Measurements from ENCODE around the gene ATP5F1D. TPM values are rescaled to one million over a fixed set of nuclear protein-coding genes. Genes with fewer than 3 reads are reported as not detected.

Gene ATP5F1D
- total and polyA plus RNA-seq, 2 donors (not counting 3 experiments of a cell fraction or from before 2014, with no cell fraction given): 167 to 192 TPM

DNA sequence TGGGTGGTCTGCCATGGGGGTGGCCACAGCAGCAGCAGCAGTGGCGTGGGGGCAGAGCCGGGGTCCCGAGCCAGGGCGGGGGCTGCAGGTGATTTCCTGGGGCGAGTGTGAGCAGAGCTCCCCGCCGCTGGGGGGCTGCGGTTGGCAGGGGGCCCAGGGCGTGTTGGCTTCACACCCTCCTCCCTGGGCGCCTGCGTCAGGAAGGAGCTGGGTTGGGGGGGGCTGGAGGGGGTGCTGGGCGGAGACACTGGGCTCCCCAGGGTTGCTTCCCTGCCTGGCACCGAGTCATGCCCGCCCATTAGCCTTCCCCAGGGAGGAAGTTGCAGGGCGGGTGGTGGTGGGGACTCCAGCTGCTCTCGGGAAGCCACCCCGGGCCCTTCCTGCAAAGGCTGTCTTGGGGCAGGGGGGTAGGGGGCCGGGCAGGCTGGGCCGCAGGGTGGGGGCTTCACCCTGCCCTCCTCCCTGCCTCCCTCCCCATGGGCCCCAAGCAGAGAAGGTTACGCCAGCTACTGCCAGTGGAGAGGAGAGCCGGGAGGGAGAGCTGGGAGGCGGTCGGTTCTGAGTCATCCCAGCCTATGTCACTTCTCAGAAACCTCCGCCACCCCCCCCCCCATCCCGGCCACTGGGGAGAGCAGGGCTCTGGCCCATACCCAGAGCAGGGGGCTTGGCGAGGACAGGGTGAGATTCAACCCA lies 11.4 kb downstream of the ATP5F1D start:
- Histone ChIP-seq H3K79me2 (ENCODE audit: control insufficient read depth, insufficient read depth, low read length) (peaks cover 63% of the 10 kb centered on the region), H3K4me3 (replicated peaks in 1 of 3; ENCODE audit: insufficient read depth in 1 of 3, low read depth in 1 of 3, low read length in 3 of 3) (peak overlapping the region; percentile 13 to 85 (median 40)), H3K4me2 (ENCODE audit: insufficient read depth, low read length) (peak overlapping the region; percentile 66), H3K4me1 (ENCODE audit: control insufficient read depth, extremely low read depth, insufficient read depth, low read length) (peaks cover 25% of the 10 kb centered on the region), H4K20me1 (replicated peaks; ENCODE audit: control insufficient read depth, extremely low read depth, insufficient read depth, low read length) (no peaks in the 10 kb centered on the region), H3K9me3 (replicated peaks; ENCODE audit: control insufficient read depth, insufficient read depth, low read length) (no peaks in the 10 kb centered on the region), H3K9ac (replicated peaks; ENCODE audit: extremely low read depth, insufficient read depth, low read length) (peak overlapping the region; percentile 69), H3K27ac (ENCODE audit: insufficient read depth, low read depth, low read length) (peak overlapping the region; percentile 90), H3K27me3 (ENCODE audit: control insufficient read depth in 2 of 2, insufficient read depth in 2 of 2, low read length in 2 of 2) (no peaks in the 10 kb centered on the region), H3K9me1 (replicated peaks; ENCODE audit: control insufficient read depth, extremely low read depth, insufficient read depth, low read length) (no peaks in the 10 kb centered on the region), H2AFZ (ENCODE audit: low read depth, low read length) (no peak overlapping the region), H3K36me3 (ENCODE audit: control insufficient read depth in 2 of 2, extremely low read depth in 1 of 2, insufficient read depth in 2 of 2, low read length in 2 of 2) (peaks cover 29 to 36% of the 10 kb centered on the region in 2 experiments)
- ChIA-PET POLR2A (interaction anchor here (0.6 to 2.2 kb wide), 7 partner anchors 9 to 150 kb away, joined by 3 to 34 read pairs (median 8); partner anchors contain the start of gene CIRBP), CTCF (interaction anchor here (0.7 to 2.2 kb wide), 4 partner anchors 9 to 16 kb away, joined by 3 to 89 read pairs (median 27); partner anchors contain the start of gene CIRBP)
- FAIRE-seq (peak; percentile 85), DNase-seq (ENCODE audit: low read depth, low spot score) (peak; percentile 88)
- dilution Hi-C loops (cut with MboI; ENCODE audit: extremely low pct_ligation_motif_present, low sequenced_read_pairs): no loop called here
- intact Hi-C loops (cut with micrococcal nuclease): loop anchor here (1.0 kb wide), 1 partner anchor 7 kb away; no protein-coding TSS in a partner anchor
- BruUV-seq (replicated peaks): no TSS peak
- TF ChIP-seq MYC (IDR thresholded peaks at IDR 0.05; ENCODE audit: low read depth, low read length) (no peak), POLR2AphosphoS5 (IDR thresholded peaks at IDR 0.05; ENCODE audit: insufficient read depth, low read depth, low read length) (no peak), EZH2 (IDR thresholded peaks at IDR 0.05; ENCODE audit: borderline replicate concordance, low read depth, low read length, severe bottlenecking) (no peak), FOS (IDR thresholded peaks at IDR 0.05; ENCODE audit: borderline replicate concordance, insufficient read depth, low read length) (peak; percentile 30)
- TF ChIP-seq, protein P1, sequence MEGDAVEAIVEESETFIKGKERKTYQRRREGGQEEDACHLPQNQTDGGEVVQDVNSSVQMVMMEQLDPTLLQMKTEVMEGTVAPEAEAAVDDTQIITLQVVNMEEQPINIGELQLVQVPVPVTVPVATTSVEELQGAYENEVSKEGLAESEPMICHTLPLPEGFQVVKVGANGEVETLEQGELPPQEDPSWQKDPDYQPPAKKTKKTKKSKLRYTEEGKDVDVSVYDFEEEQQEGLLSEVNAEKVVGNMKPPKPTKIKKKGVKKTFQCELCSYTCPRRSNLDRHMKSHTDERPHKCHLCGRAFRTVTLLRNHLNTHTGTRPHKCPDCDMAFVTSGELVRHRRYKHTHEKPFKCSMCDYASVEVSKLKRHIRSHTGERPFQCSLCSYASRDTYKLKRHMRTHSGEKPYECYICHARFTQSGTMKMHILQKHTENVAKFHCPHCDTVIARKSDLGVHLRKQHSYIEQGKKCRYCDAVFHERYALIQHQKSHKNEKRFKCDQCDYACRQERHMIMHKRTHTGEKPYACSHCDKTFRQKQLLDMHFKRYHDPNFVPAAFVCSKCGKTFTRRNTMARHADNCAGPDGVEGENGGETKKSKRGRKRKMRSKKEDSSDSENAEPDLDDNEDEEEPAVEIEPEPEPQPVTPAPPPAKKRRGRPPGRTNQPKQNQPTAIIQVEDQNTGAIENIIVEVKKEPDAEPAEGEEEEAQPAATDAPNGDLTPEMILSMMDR (IDR thresholded peaks at IDR 0.05; ENCODE audit: extremely low read depth in 1 of 2, insufficient read depth in 1 of 2, low read depth in 1 of 2, low read length in 2 of 2): peak in 1 of 2 donors; percentile 26

All from endothelial cell of umbilical vein (primary cell).